ENCODE data around the gene MRPS15. TPM values are rescaled to one million over a fixed set of nuclear protein-coding genes. Genes with fewer than 3 reads are reported as not detected.

Gene MRPS15
- polyA plus RNA-seq, 3 donors = 36.2 to 68.1 (median 66.4) TPM

DNA sequence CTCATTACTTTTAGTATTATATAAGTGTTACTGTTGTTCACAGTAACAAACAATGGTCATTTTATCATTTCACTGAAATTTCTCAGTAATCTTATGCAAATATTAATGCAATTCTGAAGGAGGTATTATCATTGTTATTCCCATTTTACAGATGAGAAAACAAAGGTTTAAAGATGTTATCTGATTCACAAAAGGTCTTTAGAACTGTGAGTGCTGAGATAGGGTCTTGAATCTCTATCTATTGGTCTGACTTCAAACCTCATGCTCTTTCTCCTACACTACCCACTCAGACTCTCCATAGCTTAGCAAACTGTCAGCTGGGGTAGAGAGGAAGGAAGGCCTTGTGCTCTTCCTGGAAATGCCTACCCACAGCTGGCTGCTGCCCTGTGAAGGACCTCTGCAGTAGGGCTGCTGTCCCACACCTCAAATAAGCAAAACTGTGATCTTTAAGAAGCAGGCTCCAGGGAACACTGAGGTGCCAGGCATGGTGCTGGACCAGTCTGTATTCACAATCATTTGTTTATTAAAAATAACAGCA lies 7.7 kb downstream of the MRPS15 start:
- no peaks in the 10 kb centered on the region for H3K79me2 ChIP-seq (ENCODE audit: insufficient read depth, low read length)
- TF ChIP-seq, protein P1, sequence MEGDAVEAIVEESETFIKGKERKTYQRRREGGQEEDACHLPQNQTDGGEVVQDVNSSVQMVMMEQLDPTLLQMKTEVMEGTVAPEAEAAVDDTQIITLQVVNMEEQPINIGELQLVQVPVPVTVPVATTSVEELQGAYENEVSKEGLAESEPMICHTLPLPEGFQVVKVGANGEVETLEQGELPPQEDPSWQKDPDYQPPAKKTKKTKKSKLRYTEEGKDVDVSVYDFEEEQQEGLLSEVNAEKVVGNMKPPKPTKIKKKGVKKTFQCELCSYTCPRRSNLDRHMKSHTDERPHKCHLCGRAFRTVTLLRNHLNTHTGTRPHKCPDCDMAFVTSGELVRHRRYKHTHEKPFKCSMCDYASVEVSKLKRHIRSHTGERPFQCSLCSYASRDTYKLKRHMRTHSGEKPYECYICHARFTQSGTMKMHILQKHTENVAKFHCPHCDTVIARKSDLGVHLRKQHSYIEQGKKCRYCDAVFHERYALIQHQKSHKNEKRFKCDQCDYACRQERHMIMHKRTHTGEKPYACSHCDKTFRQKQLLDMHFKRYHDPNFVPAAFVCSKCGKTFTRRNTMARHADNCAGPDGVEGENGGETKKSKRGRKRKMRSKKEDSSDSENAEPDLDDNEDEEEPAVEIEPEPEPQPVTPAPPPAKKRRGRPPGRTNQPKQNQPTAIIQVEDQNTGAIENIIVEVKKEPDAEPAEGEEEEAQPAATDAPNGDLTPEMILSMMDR (IDR thresholded peaks at IDR 0.05) = no peak
- no peak overlapping the region for H3K9ac ChIP-seq (ENCODE audit: insufficient read depth, low read length, poor library complexity, severe bottlenecking)
- no peak overlapping the region for H3K4me3 ChIP-seq (replicated peaks in 1 of 3; ENCODE audit: low read depth in 2 of 3, low read length in 3 of 3)
- no peak overlapping the region for H3K27ac ChIP-seq (ENCODE audit: low read depth in 1 of 2, low read length in 2 of 2)
- H3K9me3 ChIP-seq (replicated peaks in 1 of 2; ENCODE audit: control insufficient read depth in 1 of 2, insufficient read depth in 1 of 2, low read length in 2 of 2) = no peaks in the 10 kb centered on the region
- peak overlapping the region in 1 of 2 donors; percentile 30 for H3K4me3 Mint-ChIP-seq
- no peaks in the 10 kb centered on the region for H3K27me3 ChIP-seq (ENCODE audit: control insufficient read depth in 2 of 2, insufficient read depth in 2 of 2, low read length in 2 of 2)
- intact Hi-C loops (cut with micrococcal nuclease) = no loop called here
- H3K4me1 Mint-ChIP-seq = peaks cover 31% of the 10 kb centered on the region
- no peak overlapping the region for H3K4me2 ChIP-seq (replicated peaks; ENCODE audit: extremely low read depth, low read length, poor library complexity, severe bottlenecking)
- H4K20me1 ChIP-seq (ENCODE audit: insufficient read depth, low read length) = peaks cover 4% of the 10 kb centered on the region
- H3K4me1 ChIP-seq (ENCODE audit: control insufficient read depth in 1 of 2, insufficient read depth in 2 of 2, low read length in 2 of 2) = peaks cover 29 to 35% of the 10 kb centered on the region in 2 donors
- H3K36me3 ChIP-seq (replicated peaks in 1 of 2; ENCODE audit: control insufficient read depth in 1 of 2, insufficient read depth in 2 of 2, low read length in 2 of 2) = peaks cover 32 to 52% of the 10 kb centered on the region in 2 donors
- DNase-seq = no peak
- H2AFZ ChIP-seq (ENCODE audit: insufficient read depth, low read depth, low read length, poor library complexity, severe bottlenecking) = no peak overlapping the region
- H3K27me3 Mint-ChIP-seq (ENCODE audit: low read depth in 3 of 3) = peaks cover 2 to 18% (median 3%) of the 10 kb centered on the region in 3 donors
- H3K27ac Mint-ChIP-seq = no peak overlapping the region
- H3K36me3 Mint-ChIP-seq = peaks cover 53 to 67% of the 10 kb centered on the region in 2 donors
- peaks cover 0 to 3% (median 0%) of the 10 kb centered on the region in 7 donors for H3K9me3 Mint-ChIP-seq

DNA sequence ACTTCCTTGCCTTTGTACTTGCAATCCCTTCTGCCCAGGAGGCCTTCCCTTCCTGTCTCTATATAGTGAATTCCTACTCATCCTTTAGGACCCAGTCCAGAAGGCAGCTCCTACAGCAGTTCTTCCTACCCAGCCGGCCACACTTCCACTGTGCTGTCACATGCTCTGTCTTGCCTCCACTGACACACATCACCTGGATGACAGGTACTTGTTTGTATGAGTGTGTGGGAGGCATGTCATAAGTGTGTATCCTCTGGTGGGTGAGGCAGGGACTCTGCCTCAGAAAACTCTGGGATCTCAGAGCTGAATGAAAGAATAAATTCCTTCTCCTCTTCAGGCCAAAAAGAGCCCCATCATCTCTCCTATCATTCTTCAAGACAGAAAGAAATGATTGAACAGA lies 8.8 kb downstream of the MRPS15 start:
- TF ChIP-seq, protein P1 (IDR thresholded peaks at IDR 0.05) = no peak
- H3K9ac ChIP-seq (ENCODE audit: insufficient read depth, low read length, poor library complexity, severe bottlenecking) = no peak overlapping the region
- Mint-ChIP-seq H3K27ac (no peak overlapping the region), H3K4me1 (peaks cover 39% of the 10 kb centered on the region), H3K4me3 (peak overlapping the region in 1 of 2 donors; percentile 33), H3K9me3 (peaks cover 0 to 3% (median 0%) of the 10 kb centered on the region in 7 donors), H3K36me3 (peaks cover 42 to 56% of the 10 kb centered on the region in 2 donors), H3K27me3 (ENCODE audit: low read depth in 3 of 3) (peaks cover 2 to 19% (median 3%) of the 10 kb centered on the region in 3 donors)
- H3K27me3 ChIP-seq (ENCODE audit: control insufficient read depth in 2 of 2, insufficient read depth in 2 of 2, low read length in 2 of 2) = no peaks in the 10 kb centered on the region
- H3K4me3 ChIP-seq (replicated peaks in 1 of 3; ENCODE audit: low read depth in 2 of 3, low read length in 3 of 3) = no peak overlapping the region
- intact Hi-C loops (cut with micrococcal nuclease) = no loop called here
- DNase-seq = no peak
- peaks cover 4% of the 10 kb centered on the region for H4K20me1 ChIP-seq (ENCODE audit: insufficient read depth, low read length)
- no peaks in the 10 kb centered on the region for H3K79me2 ChIP-seq (ENCODE audit: insufficient read depth, low read length)
- no peak overlapping the region for H3K4me2 ChIP-seq (replicated peaks; ENCODE audit: extremely low read depth, low read length, poor library complexity, severe bottlenecking)
- H3K36me3 ChIP-seq (replicated peaks in 1 of 2; ENCODE audit: control insufficient read depth in 1 of 2, insufficient read depth in 2 of 2, low read length in 2 of 2) = peaks cover 21 to 42% of the 10 kb centered on the region in 2 donors
- peaks cover 36 to 46% of the 10 kb centered on the region in 2 donors for H3K4me1 ChIP-seq (ENCODE audit: control insufficient read depth in 1 of 2, insufficient read depth in 2 of 2, low read length in 2 of 2)
- H3K27ac ChIP-seq (ENCODE audit: low read depth in 1 of 2, low read length in 2 of 2) = no peak overlapping the region
- WGBS (ENCODE audit: insufficient coverage) = no CpG with 5 or more reads among the region's 1 CpG
- no peaks in the 10 kb centered on the region for H3K9me3 ChIP-seq (replicated peaks in 1 of 2; ENCODE audit: control insufficient read depth in 1 of 2, insufficient read depth in 1 of 2, low read length in 2 of 2)
- H2AFZ ChIP-seq (ENCODE audit: insufficient read depth, low read depth, low read length, poor library complexity, severe bottlenecking) = no peak overlapping the region

Measured in CD14-positive monocyte (primary cell).